OCI-LY1 (cell line): Measurements from ENCODE around the gene KIZ.

Experiments used
- H2AFZ ChIP-seq: fragments of 200-600 bp; sonication (generic), shearing (Covaris generic); 2 replicates; pipeline ENCODE4 v1.6.0; 2014; ENCODE audit warnings: antibody characterized with exemption, mild to moderate bottlenecking, low read length
- H3F3A ChIP-seq: fragments of 200-600 bp; sonication (generic), shearing (Covaris generic); 2 replicates; pipeline ENCODE4 v1.6.0; 2014; ENCODE audit warnings: mild to moderate bottlenecking, antibody characterized with exemption, low read length, moderate library complexity; ENCODE audit not compliant: insufficient read depth
- H3K27ac ChIP-seq: fragments of 200-600 bp; sonication (generic); 2 replicates; pipeline ENCODE4 v1.5.1; 2014; ENCODE audit warnings: low read length, mixed run types, mild to moderate bottlenecking, low read depth; ENCODE audit not compliant: poor library complexity, severe bottlenecking
- H3K27me3 ChIP-seq: fragments of 200-600 bp; sonication (generic); 2 replicates; pipeline ENCODE4 v1.6.0; 2014; ENCODE audit warnings: antibody characterized with exemption, mild to moderate bottlenecking, low read length, moderate library complexity; ENCODE audit not compliant: insufficient read depth
- H3K36me3 ChIP-seq: fragments of 200-600 bp; sonication (generic); 2 replicates; pipeline ENCODE4 v1.6.1; 2014; ENCODE audit warnings: mild to moderate bottlenecking, antibody characterized with exemption, low read length, moderate library complexity, mixed read lengths; ENCODE audit not compliant: insufficient read depth
- H3K4me1 ChIP-seq: fragments of 200-600 bp; sonication (generic); 2 replicates; pipeline ENCODE4 v1.5.1; 2014; ENCODE audit warnings: mild to moderate bottlenecking, low read length, moderate library complexity; ENCODE audit not compliant: insufficient read depth, severe bottlenecking
- H3K4me2 ChIP-seq: fragments of 200-600 bp; sonication (generic), shearing (Covaris generic); 2 replicates; pipeline ENCODE4 v1.6.1; 2014; ENCODE audit warnings: low read length
- H3K4me3 ChIP-seq: fragments of 200-600 bp; sonication (generic); 2 replicates; pipeline ENCODE4 v1.5.1; 2014; ENCODE audit warnings: low read length, low read depth, mild to moderate bottlenecking, mixed read lengths; ENCODE audit not compliant: poor library complexity, severe bottlenecking
- H3K79me2 ChIP-seq: fragments of 200-600 bp; shearing (Covaris generic); 2 replicates; pipeline ENCODE4 v1.6.1; 2016; ENCODE audit warnings: mixed run types, low read length, mixed read lengths; ENCODE audit not compliant: insufficient read depth
- H3K9ac ChIP-seq: fragments of 200-600 bp; sonication (generic), shearing (Covaris generic); 2 replicates; pipeline ENCODE4 v1.6.1; 2014; ENCODE audit warnings: mild to moderate bottlenecking, low read length, mixed read lengths
- H3K9me2 ChIP-seq: fragments of 200-600 bp; sonication (generic), shearing (Covaris generic); 2 replicates; pipeline ENCODE4 v1.6.1; 2014; ENCODE audit warnings: low read depth, mild to moderate bottlenecking, low read length, mixed read lengths
- H3K9me3 ChIP-seq: fragments of 200-600 bp; shearing (Covaris generic); 2 replicates; pipeline ENCODE4 v1.6.1; 2014; ENCODE audit warnings: low read length, mixed read lengths
- H4K20me1 ChIP-seq: fragments of 200-600 bp; sonication (generic), shearing (Covaris generic); 2 replicates; pipeline ENCODE4 v1.6.0; 2016; ENCODE audit warnings: mild to moderate bottlenecking, low read length; ENCODE audit not compliant: insufficient read depth
- CTCF ChIP-seq: fragments of 200-600 bp; sonication (generic), shearing (Covaris generic); IDR thresholded peaks from 2 replicates; pipeline ENCODE4 v1.5.1; 2017; ENCODE audit warnings: mild to moderate bottlenecking, antibody characterized with exemption, low read length, moderate library complexity, mixed read lengths
- EZH2 ChIP-seq: fragments of 200-600 bp; sonication (generic), shearing (Covaris generic); IDR thresholded peaks from 2 replicates; pipeline ENCODE4 v1.8.0; 2017; ENCODE audit warnings: borderline replicate concordance, mixed run types, mild to moderate bottlenecking, antibody characterized with exemption, low read length, moderate library complexity, mixed read lengths

Gene KIZ

GRCh38 chr20:21161926-21162325 is 36.0 kb downstream of the KIZ start:
- Histone ChIP-seq H3F3A (no peaks in the 10 kb centered on the region), H4K20me1 (no peaks in the 10 kb centered on the region), H3K27me3 (no peaks in the 10 kb centered on the region), H3K4me2 (no peak overlapping the region), H3K9me2 (no peaks in the 10 kb centered on the region), H3K9ac (no peak overlapping the region), H3K4me1 (peaks cover 15% of the 10 kb centered on the region), H3K79me2 (no peaks in the 10 kb centered on the region), H2AFZ (no peak overlapping the region), H3K9me3 (no peaks in the 10 kb centered on the region), H3K4me3 (no peak overlapping the region), H3K27ac (no peak overlapping the region), H3K36me3 (peaks cover 11% of the 10 kb centered on the region; the same call in 1 of the 2 replicates)
- no peak for TF ChIP-seq EZH2
- no peak for TF ChIP-seq CTCF

GRCh38 chr20:21162631-21163030 is 36.7 kb downstream of the KIZ start:
- no peaks in the 10 kb centered on the region for H3K79me2 ChIP-seq
- no peaks in the 10 kb centered on the region for H3K9me2 ChIP-seq
- TF ChIP-seq EZH2 (no peak), CTCF (no peak)
- H4K20me1 ChIP-seq, result no peaks in the 10 kb centered on the region
- no peaks in the 10 kb centered on the region for H3K27me3 ChIP-seq
- no peak overlapping the region for H3K4me2 ChIP-seq
- H3K9ac ChIP-seq, result no peak overlapping the region
- no peaks in the 10 kb centered on the region for H3K9me3 ChIP-seq
- peaks cover 15% of the 10 kb centered on the region; the same call in 1 of the 2 replicates for H3K36me3 ChIP-seq
- H3F3A ChIP-seq, result no peaks in the 10 kb centered on the region
- H3K27ac ChIP-seq, result no peak overlapping the region
- no peak overlapping the region for H3K4me3 ChIP-seq
- H3K4me1 ChIP-seq, result peaks cover 17% of the 10 kb centered on the region
- no peak overlapping the region for H2AFZ ChIP-seq

- H3K27ac ChIP-seq, result no peak overlapping the region
- 0 out of 2 replicates have a peak, but pooled peaks cover 2% of the 10 kb centered on the region for H3K9me3 ChIP-seq
- no peaks in the 10 kb centered on the region for H3K79me2 ChIP-seq
- no peaks in the 10 kb centered on the region for H3F3A ChIP-seq
- TF ChIP-seq CTCF, result no peak
- TF ChIP-seq EZH2, result no peak
- no peaks in the 10 kb centered on the region for H4K20me1 ChIP-seq
- H3K4me1 ChIP-seq, result peaks cover 6% of the 10 kb centered on the region
- no peak overlapping the region for H3K4me2 ChIP-seq
- no peak overlapping the region for H3K9ac ChIP-seq
- H3K9me2 ChIP-seq, result no peaks in the 10 kb centered on the region
- H3K36me3 ChIP-seq, result peaks cover 13% of the 10 kb centered on the region; the same call in 1 of the 2 replicates
- no peak overlapping the region for H2AFZ ChIP-seq
- H3K4me3 ChIP-seq, result no peak overlapping the region
- H3K27me3 ChIP-seq, result no peaks in the 10 kb centered on the region
Measured at GRCh38 chr20:21166801-21167200, 40.9 kb downstream of the KIZ start.
